ENCODE results near the gene CEP170B. TPM values are rescaled to one million over a fixed set of nuclear protein-coding genes. Genes with fewer than 3 reads are reported as not detected.

Gene CEP170B
- total and polyA plus RNA-seq, 2 of the 13 experiments (the other 11 are each of a cell fraction or from before 2014, with no cell fraction given): 4.3 to 8.8 TPM

GRCh38 chr14:104856157-104856868 is 8.8 kb upstream of the CEP170B start (continued):
- TF ChIP-seq EED (CRISPR knock-in tag; IDR thresholded peaks at IDR 0.05) (no peak), ZNF33A (CRISPR knock-in tag; IDR thresholded peaks at IDR 0.05; ENCODE audit: borderline replicate concordance) (no peak), DR1 (CRISPR knock-in tag; IDR thresholded peaks at IDR 0.05) (no peak), MED13 (CRISPR knock-in tag; IDR thresholded peaks at IDR 0.05) (no peak), ZFAT (CRISPR knock-in tag; conservative IDR thresholded peaks at IDR 0.05) (no peak), ZNF556 (CRISPR knock-in tag; IDR thresholded peaks at IDR 0.05; ENCODE audit: borderline replicate concordance) (no peak), ESRRA (CRISPR knock-in tag; IDR thresholded peaks at IDR 0.05; ENCODE audit: low read depth) (no peak), MLX (CRISPR knock-in tag; IDR thresholded peaks at IDR 0.05) (no peak), KLF13 (CRISPR knock-in tag; IDR thresholded peaks at IDR 0.05) (no peak), GATAD2A (CRISPR knock-in tag; IDR thresholded peaks at IDR 0.05) (no peak), FOXK1 (CRISPR knock-in tag; IDR thresholded peaks at IDR 0.05; ENCODE audit: borderline replicate concordance, low read depth) (no peak), ZNF780A (CRISPR knock-in tag; IDR thresholded peaks at IDR 0.05) (no peak), GATAD1 (CRISPR knock-in tag; IDR thresholded peaks at IDR 0.05) (no peak), KDM5A (IDR thresholded peaks at IDR 0.05; ENCODE audit: borderline replicate concordance, low read length) (no peak), AKAP8 (CRISPR knock-in tag; IDR thresholded peaks at IDR 0.05) (peak; percentile 48), MTF1 (CRISPR knock-in tag; IDR thresholded peaks at IDR 0.05) (no peak), YY1 (IDR thresholded peaks at IDR 0.05; ENCODE audit: insufficient read depth, insufficient replicate concordance, low read depth, low read length) (no peak), STAG1 (CRISPR knock-in tag; IDR thresholded peaks at IDR 0.05) (no peak), ARNT (IDR thresholded peaks at IDR 0.05) (no peak), HDAC2 (CRISPR knock-in tag; IDR thresholded peaks at IDR 0.05) (no peak), ZC3H4 (CRISPR knock-in tag; IDR thresholded peaks at IDR 0.05; ENCODE audit: borderline replicate concordance) (no peak), ZNF678 (CRISPR knock-in tag; IDR thresholded peaks at IDR 0.05) (no peak), ZNF737 (CRISPR knock-in tag; IDR thresholded peaks at IDR 0.05; ENCODE audit: borderline replicate concordance) (no peak), KDM3A (CRISPR knock-in tag; IDR thresholded peaks at IDR 0.05; ENCODE audit: low read depth) (no peak), FIP1L1 (IDR thresholded peaks at IDR 0.05; ENCODE audit: borderline replicate concordance, insufficient read depth, low read depth, low read length) (0 out of 2 replicates have a peak, but pooled peaks have one; percentile 58), BORCS8-MEF2B (CRISPR knock-in tag; IDR thresholded peaks at IDR 0.05) (0 out of 2 replicates have a peak, but pooled peaks have one; percentile 64), ZFP37 (CRISPR knock-in tag; IDR thresholded peaks at IDR 0.05; ENCODE audit: borderline replicate concordance) (no peak), TOPORS (CRISPR knock-in tag; IDR thresholded peaks at IDR 0.05) (0 out of 2 replicates have a peak, but pooled peaks have one; percentile 34), ZNF441 (CRISPR knock-in tag; IDR thresholded peaks at IDR 0.05; ENCODE audit: borderline replicate concordance) (no peak), ZNF451 (CRISPR knock-in tag; IDR thresholded peaks at IDR 0.05) (no peak)
- TF ChIP-seq, protein P1, sequence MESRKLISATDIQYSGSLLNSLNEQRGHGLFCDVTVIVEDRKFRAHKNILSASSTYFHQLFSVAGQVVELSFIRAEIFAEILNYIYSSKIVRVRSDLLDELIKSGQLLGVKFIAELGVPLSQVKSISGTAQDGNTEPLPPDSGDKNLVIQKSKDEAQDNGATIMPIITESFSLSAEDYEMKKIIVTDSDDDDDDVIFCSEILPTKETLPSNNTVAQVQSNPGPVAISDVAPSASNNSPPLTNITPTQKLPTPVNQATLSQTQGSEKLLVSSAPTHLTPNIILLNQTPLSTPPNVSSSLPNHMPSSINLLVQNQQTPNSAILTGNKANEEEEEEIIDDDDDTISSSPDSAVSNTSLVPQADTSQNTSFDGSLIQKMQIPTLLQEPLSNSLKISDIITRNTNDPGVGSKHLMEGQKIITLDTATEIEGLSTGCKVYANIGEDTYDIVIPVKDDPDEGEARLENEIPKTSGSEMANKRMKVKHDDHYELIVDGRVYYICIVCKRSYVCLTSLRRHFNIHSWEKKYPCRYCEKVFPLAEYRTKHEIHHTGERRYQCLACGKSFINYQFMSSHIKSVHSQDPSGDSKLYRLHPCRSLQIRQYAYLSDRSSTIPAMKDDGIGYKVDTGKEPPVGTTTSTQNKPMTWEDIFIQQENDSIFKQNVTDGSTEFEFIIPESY (CRISPR knock-in tag; IDR thresholded peaks at IDR 0.05): no peak; the same call in 1 of the 2 replicates
